C4-2B (cell line): ENCODE measurements around the gene RPL10.

Experiments
- CTCF ChIP-seq: fragments of 450-650 bp; conservative IDR thresholded peaks from 2 replicates; pipeline ENCODE4 v1.5.1; 2017; ENCODE audit warnings: mild to moderate bottlenecking
- ZFX ChIP-seq: fragments of 450-650 bp; IDR thresholded peaks from 2 replicates; pipeline ENCODE4 v1.6.1; 2017

DNA sequence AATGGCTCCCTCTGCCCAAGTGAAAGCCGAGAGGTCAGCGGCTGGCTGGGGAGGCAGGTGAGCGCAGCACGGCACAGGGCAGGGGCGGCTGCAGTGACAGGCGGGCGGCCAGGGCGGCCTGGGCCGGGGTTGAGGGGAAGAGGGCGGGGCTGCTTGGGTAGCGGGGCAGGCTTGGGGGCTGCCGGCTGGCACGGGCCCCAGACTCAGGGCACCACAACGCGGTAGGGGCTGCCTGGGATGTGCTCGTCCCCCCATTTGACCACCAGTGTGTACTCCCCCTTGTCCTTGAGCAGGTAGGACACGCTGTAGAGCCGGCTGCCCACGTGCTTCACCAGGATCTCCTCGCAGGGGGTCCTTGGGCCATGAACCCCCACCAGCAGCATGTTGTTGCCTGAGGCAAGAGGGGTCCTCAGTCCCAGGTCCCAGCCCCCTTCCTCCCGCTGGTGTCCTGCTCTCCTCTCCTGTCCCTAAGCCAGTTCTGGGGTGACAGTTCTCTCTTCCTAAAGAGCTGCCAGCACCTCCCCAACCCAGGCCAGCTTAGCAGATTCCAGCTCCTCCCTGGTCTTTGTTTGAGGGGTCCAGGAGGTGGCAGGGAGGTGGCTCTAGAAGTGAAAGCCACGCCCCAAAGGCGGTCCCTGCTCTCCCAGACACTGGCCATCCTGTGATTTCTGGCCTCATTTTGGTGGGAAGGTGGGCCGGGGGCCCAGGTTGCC, 49.4 kb upstream of the RPL10 start:
- TF ChIP-seq CTCF (no peak), ZFX (no peak)
